ENCODE data around the gene PARL. TPM values are rescaled to one million over a fixed set of nuclear protein-coding genes. Genes with fewer than 3 reads are reported as not detected.

PARL gene
- total RNA-seq (10 to 100 TPM; 39.6 to 45.7 TPM), polyA plus RNA-seq (ENCODE audit: insufficient read length in 6 of 6) (10 to 100 TPM; 45.3 to 58.3 (median 52.6) TPM)
- long read RNA-seq, donor 1, transcript PARL-202 (10 exons, 1,414 nt): major isoform, 18 of 26 reads
- long read RNA-seq, donor 1, partial matches to known transcripts: 0 of 26 reads
- long read RNA-seq, donor 1, other reads (novel, unspliced or antisense): 0 of 26 reads
- long read RNA-seq, donor 2, transcript PARL-202 (10 exons, 1,414 nt): major isoform, 7 of 18 reads
- long read RNA-seq, donor 2, partial matches to known transcripts: 8 of 18 reads
- long read RNA-seq, donor 2, other reads (novel, unspliced or antisense): 0 of 18 reads
- long read RNA-seq, donor 3, transcript PARL-202 (10 exons, 1,414 nt): major isoform, 18 of 28 reads
- long read RNA-seq, donor 3, partial matches to known transcripts: 5 of 28 reads
- long read RNA-seq, donor 3, other reads (novel, unspliced or antisense): 0 of 28 reads
- long read RNA-seq, donor 4, transcript PARL-202 (10 exons, 1,414 nt): major isoform, 10 of 11 reads
- long read RNA-seq, donor 4, partial matches to known transcripts: 0 of 11 reads
- long read RNA-seq, donor 4, other reads (novel, unspliced or antisense): 0 of 11 reads
- long read RNA-seq, donor 5, transcript PARL-202 (10 exons, 1,414 nt): major isoform, 18 of 30 reads
- long read RNA-seq, donor 5, partial matches to known transcripts: 6 of 30 reads
- long read RNA-seq, donor 5, other reads (novel, unspliced or antisense): 0 of 30 reads
- long read RNA-seq, donor 6, transcript PARL-202 (10 exons, 1,414 nt): major isoform, 14 of 21 reads
- long read RNA-seq, donor 6, partial matches to known transcripts: 0 of 21 reads
- long read RNA-seq, donor 6, other reads (novel, unspliced or antisense): 0 of 21 reads
- long read RNA-seq, donor 7, transcript PARL-202 (10 exons, 1,414 nt): major isoform, 8 of 12 reads
- long read RNA-seq, donor 7, partial matches to known transcripts: 0 of 12 reads
- long read RNA-seq, donor 7, other reads (novel, unspliced or antisense): 0 of 12 reads
- long read RNA-seq, donor 8, transcript PARL-202 (10 exons, 1,414 nt): major isoform, 13 of 17 reads
- long read RNA-seq, donor 8, partial matches to known transcripts: 0 of 17 reads
- long read RNA-seq, donor 8, other reads (novel, unspliced or antisense): 0 of 17 reads
- long read RNA-seq, donor 9: 0 reads
- long read RNA-seq, donor 10, transcript PARL-202 (10 exons, 1,414 nt): major isoform, 13 of 24 reads
- long read RNA-seq, donor 10, partial matches to known transcripts: 0 of 24 reads
- long read RNA-seq, donor 10, other reads (novel, unspliced or antisense): 6 of 24 reads
- long read RNA-seq, donor 11, transcript PARL-202 (10 exons, 1,414 nt): major isoform, 18 of 28 reads
- long read RNA-seq, donor 11, partial matches to known transcripts: 5 of 28 reads
- long read RNA-seq, donor 11, other reads (novel, unspliced or antisense): 0 of 28 reads
- long read RNA-seq, donor 12, transcript PARL-202 (10 exons, 1,414 nt): major isoform, 7 of 13 reads
- long read RNA-seq, donor 12, partial matches to known transcripts: 0 of 13 reads
- long read RNA-seq, donor 12, other reads (novel, unspliced or antisense): 0 of 13 reads

GRCh38 chr3:183884427-183885296, at the start of gene PARL:
Gene PARL, minus strand, starts transcription at chr3:183884880. Its CDS starts 34 bp downstream, at chr3:183884846.
- Histone ChIP-seq H3K9me3 (no peaks in the 10 kb centered on the region), H3K4me3 (peak within 1 kb of the TSS; percentile 73 to 98), H3K36me3 (no peaks in the 10 kb centered on the region), H3K4me1 (peaks cover 20 to 43% of the 10 kb centered on the region in 2 donors), H3K27me3 (no peaks in the 10 kb centered on the region), H3K27ac (peak within 1 kb of the TSS; percentile 78 to 82)
- peak; percentile 92 to 97 for TF ChIP-seq CTCF (IDR thresholded peaks at IDR 0.05)
- ATAC-seq (peak; percentile 100), DNase-seq (peak; percentile 92 to 100 (median 96))
- intact Hi-C loops (cut with DNase I): no loop called here

- no peak for TF ChIP-seq CTCF (IDR thresholded peaks at IDR 0.05)
- H3K4me3 ChIP-seq: no peak overlapping the region
- DNase-seq: no peak
- intact Hi-C loops (cut with DNase I): no loop called here
- ATAC-seq: no peak
- peaks cover 0 to 48% of the 10 kb centered on the region in 2 donors for H3K36me3 ChIP-seq
- no peak overlapping the region for H3K27ac ChIP-seq
- H3K4me1 ChIP-seq: no peaks in the 10 kb centered on the region
- no peaks in the 10 kb centered on the region for H3K27me3 ChIP-seq
- no peaks in the 10 kb centered on the region for H3K9me3 ChIP-seq
Measured at GRCh38 chr3:183933160-183933559, 48.5 kb upstream of the PARL start.

GRCh38 chr3:183931881-183932280, 47.2 kb upstream of the PARL start:
- DNase-seq (no peak), ATAC-seq (no peak)
- no peaks in the 10 kb centered on the region for H3K4me1 ChIP-seq
- intact Hi-C loops (cut with DNase I): no loop called here
- H3K9me3 ChIP-seq: no peaks in the 10 kb centered on the region
- H3K4me3 ChIP-seq: no peak overlapping the region
- no peak for TF ChIP-seq CTCF (IDR thresholded peaks at IDR 0.05)
- no peak overlapping the region for H3K27ac ChIP-seq
- no peaks in the 10 kb centered on the region for H3K27me3 ChIP-seq
- H3K36me3 ChIP-seq: peaks cover 0 to 48% of the 10 kb centered on the region in 2 donors

- DNase-seq: no peak
- Histone ChIP-seq H3K36me3 (peaks cover 0 to 49% of the 10 kb centered on the region in 2 donors), H3K4me3 (no peak overlapping the region), H3K27me3 (no peaks in the 10 kb centered on the region), H3K9me3 (no peaks in the 10 kb centered on the region), H3K27ac (no peak overlapping the region), H3K4me1 (no peaks in the 10 kb centered on the region)
- no peak for ATAC-seq
- TF ChIP-seq CTCF (IDR thresholded peaks at IDR 0.05): no peak
- intact Hi-C loops (cut with DNase I): no loop called here
Measured at GRCh38 chr3:183930086-183930485, 45.4 kb upstream of the PARL start.

Data from left lung (tissue), 14 donors.